Fibroblast of skin of right quadriceps (primary cell): ENCODE measurements around the gene PTPRN.
"Not testable (repeated sequence)": the region's sequence is repeated elsewhere in the genome, so short reads cannot be mapped to it uniquely, and the experiment has no call there.

ENCODE experiments used
- DNase-seq: peaks from one replicate; pipeline ENCODE4 v3.0.0-alpha.2; 2013

The PTPRN gene

GRCh38 chr2:219266886-219267285 is 42.3 kb downstream of the PTPRN start:
- no peak for DNase-seq

- no peak for DNase-seq
Measured at GRCh38 chr2:219266232-219266631, 43.0 kb downstream of the PTPRN start.

GRCh38 chr2:219261024-219261855 is 48.0 kb downstream of the PTPRN start:
- no peak for DNase-seq

GRCh38 chr2:219258942-219259341 is 50.3 kb downstream of the PTPRN start:
- DNase-seq, result not testable (repeated sequence)

- no peak for DNase-seq
Measured at GRCh38 chr2:219254590-219255201, 54.5 kb downstream of the PTPRN start.

GRCh38 chr2:219253753-219254589 is 55.2 kb downstream of the PTPRN start, which contains the start of gene TUBA4A:
TSS of gene TUBA4A (minus strand) at chr2:219253918. CDS start at chr2:219253858, 60 bp downstream.
- peak; percentile 55 for DNase-seq

GRCh38 chr2:219252900-219253752 is 56.1 kb downstream of the PTPRN start, which contains the start of gene TUBA4B:
TSS of gene TUBA4B (plus strand) at chr2:219253243. CDS start at chr2:219253408, 165 bp downstream.
- DNase-seq, result peak; percentile 37

- no peak for DNase-seq
Measured at GRCh38 chr2:219252570-219252899, 56.7 kb downstream of the PTPRN start.

GRCh38 chr2:219252084-219252483 is 57.1 kb downstream of the PTPRN start:
- no peak for DNase-seq

- peak; percentile 27 for DNase-seq
Measured at GRCh38 chr2:219251656-219252055, 57.5 kb downstream of the PTPRN start.

GRCh38 chr2:219250049-219250781 is 59.0 kb downstream of the PTPRN start:
- DNase-seq, result no peak

- peak; percentile 83 for DNase-seq
Measured at GRCh38 chr2:219249203-219249980, 59.8 kb downstream of the PTPRN start.

- DNase-seq, result no peak
Measured at GRCh38 chr2:219248845-219249202, 60.4 kb downstream of the PTPRN start.

- no peak for DNase-seq
Measured at GRCh38 chr2:219247678-219248642, 61.2 kb downstream of the PTPRN start.

- no peak for DNase-seq
Measured at GRCh38 chr2:219246559-219246958, 62.6 kb downstream of the PTPRN start.

- DNase-seq, result no peak
Measured at GRCh38 chr2:219245899-219246230, 63.3 kb downstream of the PTPRN start.

- peak; percentile 89 for DNase-seq
Measured at GRCh38 chr2:219245148-219245898, 63.9 kb downstream of the PTPRN start, which contains the start of the genes GLB1L and STK16. TSS of gene GLB1L (minus strand) at chr2:219245444. CDS start at chr2:219243573, 1,871 bp downstream. TSS of gene STK16 (plus strand) at chr2:219245479. CDS start at chr2:219246000, 521 bp downstream.

GRCh38 chr2:219244789-219245147 is 64.4 kb downstream of the PTPRN start:
- no peak for DNase-seq

GRCh38 chr2:219243291-219243761 is 65.9 kb downstream of the PTPRN start:
- DNase-seq, result no peak
